ENCODE data around the gene IRS2. TPM values are rescaled to one million over a fixed set of nuclear protein-coding genes. Genes with fewer than 3 reads are reported as not detected.

IRS2 gene
- total RNA-seq, 1 donor from 2014 or later = 14.9 TPM

DNA sequence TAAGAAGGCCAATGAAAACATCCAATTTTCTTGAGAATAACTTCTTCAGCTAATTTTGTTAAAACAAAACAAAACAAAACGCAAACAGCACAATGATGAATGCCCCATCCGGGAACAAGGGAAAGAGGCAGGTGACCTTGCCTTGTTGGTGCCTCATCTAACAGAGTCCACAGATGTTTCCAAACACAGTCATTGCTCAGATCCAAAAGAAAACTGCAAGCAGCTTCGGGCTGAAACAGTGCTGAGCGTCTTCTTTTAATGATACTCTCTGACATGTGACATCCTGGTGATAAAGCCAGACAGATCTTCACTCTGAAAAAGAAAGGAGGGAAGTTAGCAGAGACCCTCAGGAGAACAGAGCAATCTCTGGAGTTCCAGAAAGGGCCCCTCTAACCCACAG, 30.4 kb downstream of the IRS2 start:
- Histone ChIP-seq H3K9me3 (replicated peaks) (no peaks in the 10 kb centered on the region), H3K4me3 (no peak overlapping the region), H3K27me3 (ENCODE audit: low read depth) (no peaks in the 10 kb centered on the region), H3K36me3 (peaks cover 31% of the 10 kb centered on the region), H3K4me1 (peaks cover 34% of the 10 kb centered on the region), H3K27ac (replicated peaks) (peak overlapping the region; percentile 69)
- TF ChIP-seq, protein P1, sequence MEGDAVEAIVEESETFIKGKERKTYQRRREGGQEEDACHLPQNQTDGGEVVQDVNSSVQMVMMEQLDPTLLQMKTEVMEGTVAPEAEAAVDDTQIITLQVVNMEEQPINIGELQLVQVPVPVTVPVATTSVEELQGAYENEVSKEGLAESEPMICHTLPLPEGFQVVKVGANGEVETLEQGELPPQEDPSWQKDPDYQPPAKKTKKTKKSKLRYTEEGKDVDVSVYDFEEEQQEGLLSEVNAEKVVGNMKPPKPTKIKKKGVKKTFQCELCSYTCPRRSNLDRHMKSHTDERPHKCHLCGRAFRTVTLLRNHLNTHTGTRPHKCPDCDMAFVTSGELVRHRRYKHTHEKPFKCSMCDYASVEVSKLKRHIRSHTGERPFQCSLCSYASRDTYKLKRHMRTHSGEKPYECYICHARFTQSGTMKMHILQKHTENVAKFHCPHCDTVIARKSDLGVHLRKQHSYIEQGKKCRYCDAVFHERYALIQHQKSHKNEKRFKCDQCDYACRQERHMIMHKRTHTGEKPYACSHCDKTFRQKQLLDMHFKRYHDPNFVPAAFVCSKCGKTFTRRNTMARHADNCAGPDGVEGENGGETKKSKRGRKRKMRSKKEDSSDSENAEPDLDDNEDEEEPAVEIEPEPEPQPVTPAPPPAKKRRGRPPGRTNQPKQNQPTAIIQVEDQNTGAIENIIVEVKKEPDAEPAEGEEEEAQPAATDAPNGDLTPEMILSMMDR (IDR thresholded peaks at IDR 0.05; ENCODE audit: borderline replicate concordance) = no peak
- DNase-seq = no peak
- intact Hi-C loops (cut with micrococcal nuclease) = no loop called here

DNA sequence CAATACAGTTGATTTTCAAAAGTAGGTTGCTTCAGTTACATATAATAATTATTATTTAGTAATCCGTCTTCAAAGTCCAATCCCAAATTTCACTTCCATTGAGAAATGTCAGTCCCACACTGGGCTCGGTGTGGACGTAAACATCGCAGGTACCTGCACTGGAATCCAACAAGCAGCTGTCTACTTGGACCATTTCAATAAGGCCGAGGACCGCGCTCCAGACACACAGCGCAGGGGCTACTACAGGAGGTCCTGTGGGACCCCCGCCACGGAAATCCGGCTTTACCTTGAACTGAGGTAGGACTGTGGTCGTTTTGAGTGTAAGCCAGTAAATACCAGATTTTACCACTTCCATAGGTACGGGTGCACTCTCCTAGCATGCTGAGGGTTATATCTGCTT, 30.8 kb downstream of the IRS2 start:
- peak overlapping the region; percentile 69 for H3K27ac ChIP-seq (replicated peaks)
- no peaks in the 10 kb centered on the region for H3K9me3 ChIP-seq (replicated peaks)
- H3K4me3 ChIP-seq = no peak overlapping the region
- TF ChIP-seq, protein P1 (IDR thresholded peaks at IDR 0.05; ENCODE audit: borderline replicate concordance) = no peak
- intact Hi-C loops (cut with micrococcal nuclease) = no loop called here
- peaks cover 31% of the 10 kb centered on the region for H3K36me3 ChIP-seq
- no peak for DNase-seq
- no peaks in the 10 kb centered on the region for H3K27me3 ChIP-seq (ENCODE audit: low read depth)
- H3K4me1 ChIP-seq = peaks cover 29% of the 10 kb centered on the region

DNA sequence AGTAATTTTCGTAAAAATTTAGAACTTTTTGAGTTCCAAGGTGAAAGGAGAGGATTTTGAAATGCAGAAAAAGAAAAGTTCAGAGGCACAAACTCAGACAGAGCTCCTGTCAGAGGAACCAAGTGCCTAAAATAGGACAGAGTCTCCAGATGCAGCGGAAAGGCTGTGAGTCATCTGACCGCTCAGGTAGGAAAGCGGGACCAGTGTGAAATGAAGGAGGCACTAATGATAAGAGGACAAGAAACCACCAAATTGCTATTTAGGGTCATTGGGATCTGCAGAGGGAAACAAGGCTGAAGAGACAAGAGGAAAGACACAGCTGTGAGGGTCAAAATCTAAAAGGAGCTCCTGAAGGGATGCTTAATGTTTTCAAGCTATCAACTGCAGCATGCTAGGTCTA, 34.9 kb downstream of the IRS2 start:
- no peak for DNase-seq
- Histone ChIP-seq H3K27me3 (ENCODE audit: low read depth) (peaks cover 7% of the 10 kb centered on the region), H3K4me3 (no peak overlapping the region), H3K9me3 (replicated peaks) (no peaks in the 10 kb centered on the region), H3K4me1 (peaks cover 9% of the 10 kb centered on the region), H3K27ac (replicated peaks) (no peak overlapping the region), H3K36me3 (peaks cover 31% of the 10 kb centered on the region)
- intact Hi-C loops (cut with micrococcal nuclease) = no loop called here
- TF ChIP-seq, protein P1 (IDR thresholded peaks at IDR 0.05; ENCODE audit: borderline replicate concordance) = no peak

DNA sequence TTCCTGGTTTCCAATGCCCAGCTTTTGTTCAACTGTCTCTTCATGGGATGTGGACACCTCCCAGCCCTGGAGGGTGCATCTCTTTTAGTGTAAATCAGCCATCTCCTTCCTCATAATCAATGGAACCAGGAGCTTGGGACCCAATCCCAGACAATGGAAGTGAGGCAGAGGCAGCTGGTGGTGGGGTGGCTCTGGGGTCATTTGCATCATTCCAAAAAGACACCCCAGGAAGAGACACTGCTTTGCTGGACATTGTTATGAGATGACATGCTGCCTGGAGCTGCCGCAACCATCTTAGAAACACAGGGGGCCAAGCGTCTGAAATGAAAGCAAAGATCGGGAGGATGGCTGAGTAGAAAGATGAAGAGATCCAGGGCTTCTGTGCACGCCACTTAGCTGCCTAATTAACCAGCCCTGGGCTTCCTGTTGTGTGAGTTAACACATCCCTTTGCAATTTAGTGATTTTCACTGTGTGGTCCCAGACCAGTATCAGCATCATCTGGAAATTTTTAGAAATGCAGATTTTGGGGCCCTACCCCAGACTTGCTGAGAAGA, 36.1 kb downstream of the IRS2 start:
- Histone ChIP-seq H3K27me3 (ENCODE audit: low read depth) (peaks cover 11% of the 10 kb centered on the region), H3K4me1 (no peaks in the 10 kb centered on the region), H3K4me3 (no peak overlapping the region), H3K36me3 (peaks cover 22% of the 10 kb centered on the region), H3K9me3 (replicated peaks) (no peaks in the 10 kb centered on the region), H3K27ac (replicated peaks) (no peak overlapping the region)
- no peak for DNase-seq
- intact Hi-C loops (cut with micrococcal nuclease) = no loop called here
- TF ChIP-seq, protein P1 (IDR thresholded peaks at IDR 0.05; ENCODE audit: borderline replicate concordance) = no peak

DNA sequence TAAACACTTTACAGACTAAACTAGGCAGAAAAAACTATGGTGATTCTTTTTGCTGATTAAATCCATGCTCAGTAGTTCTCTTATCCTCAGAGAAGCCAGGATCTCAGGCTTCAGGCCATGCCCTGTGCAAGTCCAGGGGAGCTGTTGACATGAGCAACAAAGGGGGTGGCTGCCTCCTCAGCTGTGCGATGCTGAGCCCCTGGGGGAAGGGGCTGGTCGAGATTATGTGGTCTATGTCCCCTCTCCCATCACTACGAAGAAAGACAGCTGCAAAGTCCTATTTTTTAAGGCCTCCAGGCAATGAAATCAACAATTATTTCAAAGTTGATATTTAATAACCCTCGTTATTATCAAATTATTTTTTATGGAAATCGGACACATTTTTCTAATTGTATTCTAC, 37.0 kb downstream of the IRS2 start:
- H3K4me1 ChIP-seq = peaks cover 8% of the 10 kb centered on the region
- H3K36me3 ChIP-seq = peaks cover 12% of the 10 kb centered on the region
- no peak for DNase-seq
- H3K27ac ChIP-seq (replicated peaks) = no peak overlapping the region
- H3K4me3 ChIP-seq = no peak overlapping the region
- no peaks in the 10 kb centered on the region for H3K9me3 ChIP-seq (replicated peaks)
- peaks cover 21% of the 10 kb centered on the region for H3K27me3 ChIP-seq (ENCODE audit: low read depth)
- intact Hi-C loops (cut with micrococcal nuclease) = no loop called here
- TF ChIP-seq, protein P1 (IDR thresholded peaks at IDR 0.05; ENCODE audit: borderline replicate concordance) = no peak

Measured in left ventricle myocardium inferior (tissue), 1 donor.